Measurements from ENCODE around the gene PADI6.

PADI6 gene

GRCh38 chr1:17358557-17358956 lies 13.4 kb upstream of the PADI6 start:
- Histone ChIP-seq H3K9ac (ENCODE audit: low read length) (no peak overlapping the region), H3K4ac (ENCODE audit: low read depth, low read length) (no peak overlapping the region), H3K23ac (ENCODE audit: low read length) (no peak overlapping the region), H3K4me1 (ENCODE audit: control insufficient read depth in 1 of 2, insufficient read depth in 2 of 2, low read length in 2 of 2) (no peaks in the 10 kb centered on the region), H2AK5ac (ENCODE audit: low read length) (no peak overlapping the region), H2BK12ac (ENCODE audit: low read length) (no peak overlapping the region), H3K27me3 (ENCODE audit: insufficient read depth, low read length) (no peaks in the 10 kb centered on the region), H4K12ac (ENCODE audit: low read depth, low read length) (no peak overlapping the region), H2BK5ac (ENCODE audit: low read depth, low read length, poor library complexity) (no peak overlapping the region), H3K4me2 (ENCODE audit: low read length) (no peak overlapping the region), H3K27ac (ENCODE audit: low read depth, low read length) (no peak overlapping the region), H3K36me3 (ENCODE audit: control insufficient read depth in 1 of 2, insufficient read depth in 2 of 2, low read length in 2 of 2) (no peaks in the 10 kb centered on the region), H4K91ac (ENCODE audit: low read depth, low read length) (no peak overlapping the region), H2BK120ac (ENCODE audit: insufficient read depth, low read length, poor library complexity) (no peak overlapping the region), H3K4me3 (ENCODE audit: low read depth, low read length) (no peak overlapping the region), H3K79me1 (ENCODE audit: low read length) (no peaks in the 10 kb centered on the region), H4K8ac (ENCODE audit: low read depth, low read length) (no peak overlapping the region), H2AFZ (ENCODE audit: insufficient read depth, low read length, poor library complexity) (no peak overlapping the region), H3K9me3 (ENCODE audit: insufficient read depth, low read depth, low read length) (no peaks in the 10 kb centered on the region), H3K18ac (ENCODE audit: low read length) (no peak overlapping the region), H3K79me2 (ENCODE audit: control insufficient read depth, insufficient read depth, low read length, poor library complexity) (no peaks in the 10 kb centered on the region), H3K14ac (ENCODE audit: low read length) (no peak overlapping the region)
- no CpG with 5 or more reads among the region's 4 CpGs for WGBS (ENCODE audit: extremely low coverage, insufficient coverage, insufficient read length)
- no peak for DNase-seq

- H3K27ac ChIP-seq (ENCODE audit: low read depth, low read length), result no peak overlapping the region
- H3K23ac ChIP-seq (ENCODE audit: low read length), result no peak overlapping the region
- no peak overlapping the region for H3K4ac ChIP-seq (ENCODE audit: low read depth, low read length)
- H3K9me3 ChIP-seq (ENCODE audit: insufficient read depth, low read depth, low read length), result no peaks in the 10 kb centered on the region
- no peaks in the 10 kb centered on the region for H3K79me2 ChIP-seq (ENCODE audit: control insufficient read depth, insufficient read depth, low read length, poor library complexity)
- no peaks in the 10 kb centered on the region for H3K79me1 ChIP-seq (ENCODE audit: low read length)
- no peaks in the 10 kb centered on the region for H3K27me3 ChIP-seq (ENCODE audit: insufficient read depth, low read length)
- H3K36me3 ChIP-seq (ENCODE audit: control insufficient read depth in 1 of 2, insufficient read depth in 2 of 2, low read length in 2 of 2), result no peaks in the 10 kb centered on the region
- no peak overlapping the region for H2AK5ac ChIP-seq (ENCODE audit: low read length)
- H4K8ac ChIP-seq (ENCODE audit: low read depth, low read length), result no peak overlapping the region
- H3K4me3 ChIP-seq (ENCODE audit: low read depth, low read length), result no peak overlapping the region
- H2BK120ac ChIP-seq (ENCODE audit: insufficient read depth, low read length, poor library complexity), result no peak overlapping the region
- DNase-seq, result no peak
- no peak overlapping the region for H3K9ac ChIP-seq (ENCODE audit: low read length)
- H4K91ac ChIP-seq (ENCODE audit: low read depth, low read length), result no peak overlapping the region
- H2BK5ac ChIP-seq (ENCODE audit: low read depth, low read length, poor library complexity), result no peak overlapping the region
- H3K14ac ChIP-seq (ENCODE audit: low read length), result no peak overlapping the region
- H3K4me2 ChIP-seq (ENCODE audit: low read length), result no peak overlapping the region
- H3K4me1 ChIP-seq (ENCODE audit: control insufficient read depth in 1 of 2, insufficient read depth in 2 of 2, low read length in 2 of 2), result no peaks in the 10 kb centered on the region
- H2BK12ac ChIP-seq (ENCODE audit: low read length), result no peak overlapping the region
- no peak overlapping the region for H3K18ac ChIP-seq (ENCODE audit: low read length)
- H4K12ac ChIP-seq (ENCODE audit: low read depth, low read length), result no peak overlapping the region
- H2AFZ ChIP-seq (ENCODE audit: insufficient read depth, low read length, poor library complexity), result no peak overlapping the region
- WGBS (ENCODE audit: extremely low coverage, insufficient coverage, insufficient read length), result no CpG with 5 or more reads among the region's 11 CpGs
These were observed 13.0 kb upstream of the PADI6 start for GRCh38 chr1:17359031-17359430.

GRCh38 chr1:17359808-17360207 lies 12.2 kb upstream of the PADI6 start:
- Histone ChIP-seq H2BK120ac (ENCODE audit: insufficient read depth, low read length, poor library complexity) (no peak overlapping the region), H4K91ac (ENCODE audit: low read depth, low read length) (no peak overlapping the region), H3K9me3 (ENCODE audit: insufficient read depth, low read depth, low read length) (no peaks in the 10 kb centered on the region), H3K27me3 (ENCODE audit: insufficient read depth, low read length) (no peaks in the 10 kb centered on the region), H3K18ac (ENCODE audit: low read length) (no peak overlapping the region), H3K4me2 (ENCODE audit: low read length) (no peak overlapping the region), H3K4ac (ENCODE audit: low read depth, low read length) (no peak overlapping the region), H2AFZ (ENCODE audit: insufficient read depth, low read length, poor library complexity) (no peak overlapping the region), H2AK5ac (ENCODE audit: low read length) (no peak overlapping the region), H3K4me3 (ENCODE audit: low read depth, low read length) (no peak overlapping the region), H3K79me2 (ENCODE audit: control insufficient read depth, insufficient read depth, low read length, poor library complexity) (no peaks in the 10 kb centered on the region), H3K9ac (ENCODE audit: low read length) (no peak overlapping the region), H3K36me3 (ENCODE audit: control insufficient read depth in 1 of 2, insufficient read depth in 2 of 2, low read length in 2 of 2) (no peaks in the 10 kb centered on the region), H2BK5ac (ENCODE audit: low read depth, low read length, poor library complexity) (no peak overlapping the region), H2BK12ac (ENCODE audit: low read length) (no peak overlapping the region), H3K23ac (ENCODE audit: low read length) (no peak overlapping the region), H4K8ac (ENCODE audit: low read depth, low read length) (no peak overlapping the region), H3K79me1 (ENCODE audit: low read length) (no peaks in the 10 kb centered on the region), H3K27ac (ENCODE audit: low read depth, low read length) (no peak overlapping the region), H3K14ac (ENCODE audit: low read length) (no peak overlapping the region), H4K12ac (ENCODE audit: low read depth, low read length) (no peak overlapping the region), H3K4me1 (ENCODE audit: control insufficient read depth in 1 of 2, insufficient read depth in 2 of 2, low read length in 2 of 2) (no peaks in the 10 kb centered on the region)
- no peak for DNase-seq
- no CpG with 5 or more reads among the region's 9 CpGs for WGBS (ENCODE audit: extremely low coverage, insufficient coverage, insufficient read length)

GRCh38 chr1:17360272-17360956 lies 11.6 kb upstream of the PADI6 start:
- Histone ChIP-seq H2BK120ac (ENCODE audit: insufficient read depth, low read length, poor library complexity) (no peak overlapping the region), H4K8ac (ENCODE audit: low read depth, low read length) (no peak overlapping the region), H2BK5ac (ENCODE audit: low read depth, low read length, poor library complexity) (no peak overlapping the region), H2AFZ (ENCODE audit: insufficient read depth, low read length, poor library complexity) (no peak overlapping the region), H3K14ac (ENCODE audit: low read length) (no peak overlapping the region), H3K27ac (ENCODE audit: low read depth, low read length) (no peak overlapping the region), H3K36me3 (ENCODE audit: control insufficient read depth in 1 of 2, insufficient read depth in 2 of 2, low read length in 2 of 2) (no peaks in the 10 kb centered on the region), H3K4me1 (ENCODE audit: control insufficient read depth in 1 of 2, insufficient read depth in 2 of 2, low read length in 2 of 2) (no peaks in the 10 kb centered on the region), H3K4ac (ENCODE audit: low read depth, low read length) (no peak overlapping the region), H2BK12ac (ENCODE audit: low read length) (no peak overlapping the region), H4K91ac (ENCODE audit: low read depth, low read length) (no peak overlapping the region), H3K23ac (ENCODE audit: low read length) (no peak overlapping the region), H3K4me2 (ENCODE audit: low read length) (no peak overlapping the region), H4K12ac (ENCODE audit: low read depth, low read length) (no peak overlapping the region), H3K9me3 (ENCODE audit: insufficient read depth, low read depth, low read length) (no peaks in the 10 kb centered on the region), H2AK5ac (ENCODE audit: low read length) (no peak overlapping the region), H3K9ac (ENCODE audit: low read length) (no peak overlapping the region), H3K79me2 (ENCODE audit: control insufficient read depth, insufficient read depth, low read length, poor library complexity) (no peaks in the 10 kb centered on the region), H3K4me3 (ENCODE audit: low read depth, low read length) (no peak overlapping the region), H3K79me1 (ENCODE audit: low read length) (no peaks in the 10 kb centered on the region), H3K18ac (ENCODE audit: low read length) (no peak overlapping the region), H3K27me3 (ENCODE audit: insufficient read depth, low read length) (no peaks in the 10 kb centered on the region)
- no CpG with 5 or more reads among the region's 11 CpGs for WGBS (ENCODE audit: extremely low coverage, insufficient coverage, insufficient read length)
- no peak for DNase-seq

All from trophoblast cell (in vitro differentiated cells and primary cell).